Stimulated activated CD8-positive, alpha-beta memory T cell treated with anti-CD3 and anti-CD28 coated beads, Interleukin-12 subunit alpha, Interleukin-12 subunit beta, amount 100 ng/mL, for 4 hours (primary cell): ENCODE data around the gene SRPX.

Experiments
- DNase-seq: peaks from one replicate; pipeline ENCODE4 v3.0.0-alpha.2; 2020; ENCODE audit warnings: low read depth

Gene SRPX

DNA sequence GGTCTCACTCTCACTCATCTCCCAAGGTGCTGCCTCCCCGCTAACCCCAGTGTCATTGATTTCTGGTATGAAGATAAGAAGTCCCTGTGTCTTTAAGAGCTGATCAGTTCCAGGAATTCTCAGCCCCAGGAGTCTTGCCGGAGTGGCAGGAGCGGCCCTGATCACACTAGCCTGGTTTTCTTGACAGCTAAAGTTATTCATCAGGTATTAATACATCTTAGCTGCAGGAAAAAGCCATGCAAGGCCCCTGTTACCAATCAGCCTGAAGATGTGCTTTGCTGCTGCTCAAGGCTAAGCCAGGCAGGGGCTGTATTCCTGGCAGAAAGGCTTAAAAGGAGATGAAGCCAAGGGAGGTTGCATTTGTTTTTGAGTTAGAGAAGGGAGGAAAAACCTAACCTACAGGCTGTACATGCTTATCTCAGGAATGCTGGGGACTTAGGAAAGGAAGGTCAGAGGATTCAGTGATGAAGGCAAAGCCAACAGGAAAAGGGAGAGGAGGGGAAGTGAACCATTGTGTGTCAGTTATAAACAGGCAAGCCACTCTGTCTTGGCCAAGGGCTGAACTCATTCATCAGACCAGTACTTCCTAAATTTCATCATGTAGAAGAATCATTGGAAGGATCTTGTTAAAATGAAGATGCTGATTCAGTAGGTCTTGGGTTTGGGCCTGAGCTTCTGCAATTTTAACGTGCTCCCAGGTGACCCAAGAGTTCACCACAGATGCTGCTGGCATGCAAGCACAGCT, 8.6 kb downstream of the SRPX start:
- no peak for DNase-seq

DNA sequence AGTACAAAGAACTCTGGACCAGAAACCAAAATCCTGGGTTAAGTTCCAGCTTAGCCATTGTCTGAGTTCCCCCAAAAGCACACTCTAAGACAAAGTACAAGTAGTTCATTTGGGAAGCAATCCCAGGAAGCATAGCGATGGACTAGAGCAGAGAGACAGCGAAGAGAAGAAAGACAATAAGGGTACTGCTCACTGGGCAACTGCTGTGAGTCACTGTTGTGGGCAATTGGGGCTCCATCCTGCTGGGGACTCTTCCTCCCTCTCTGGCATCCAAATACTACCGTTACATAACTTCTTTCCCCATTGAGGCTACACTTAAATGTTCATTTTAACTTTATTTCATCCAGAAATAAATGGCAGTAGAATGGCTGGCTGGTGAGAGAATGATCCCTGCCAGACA, 14.1 kb downstream of the SRPX start:
- DNase-seq = no peak

DNA sequence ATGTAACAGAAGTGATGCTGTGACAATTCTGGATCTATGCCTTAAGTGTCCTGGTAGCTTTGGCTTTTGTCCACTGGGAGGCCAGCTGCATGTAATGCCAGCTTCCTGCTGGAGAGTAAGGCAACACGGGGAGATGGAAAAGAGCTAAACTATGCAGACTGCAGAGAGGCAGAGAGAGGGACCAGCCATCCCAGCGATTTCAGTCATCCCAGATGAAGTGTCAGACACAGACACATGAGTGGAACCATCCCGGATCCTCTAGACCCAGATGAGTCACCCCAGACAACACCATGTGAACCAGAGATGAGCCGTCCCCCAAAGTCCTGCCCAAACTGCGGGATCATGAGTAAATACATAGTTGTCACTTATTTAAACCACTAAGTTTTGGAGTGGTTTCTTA, 14.6 kb downstream of the SRPX start:
- no peak for DNase-seq

DNA sequence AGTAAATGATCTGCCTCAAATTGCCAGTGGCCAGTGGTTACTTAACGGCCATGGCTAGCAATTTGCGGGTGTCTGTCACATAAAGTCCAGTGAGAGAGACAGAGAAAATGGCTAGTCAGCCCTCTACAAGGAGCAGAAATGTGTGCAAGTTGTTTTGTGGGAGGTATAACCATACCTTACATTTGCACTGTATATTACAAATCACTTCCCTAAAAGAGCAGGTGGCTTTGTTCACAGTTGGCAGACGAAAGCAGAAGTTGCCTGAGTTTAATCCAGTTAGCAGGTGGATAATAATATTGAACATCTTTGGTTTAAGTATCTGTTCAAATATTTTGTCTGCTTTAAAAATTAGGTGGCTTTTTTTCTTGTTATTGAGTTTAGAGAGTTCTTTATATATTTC, 15.6 kb downstream of the SRPX start:
- no peak for DNase-seq

- DNase-seq = no peak
Observed at GRCh38 chrX:38192007-38192810, 28.5 kb downstream of the SRPX start.

DNA sequence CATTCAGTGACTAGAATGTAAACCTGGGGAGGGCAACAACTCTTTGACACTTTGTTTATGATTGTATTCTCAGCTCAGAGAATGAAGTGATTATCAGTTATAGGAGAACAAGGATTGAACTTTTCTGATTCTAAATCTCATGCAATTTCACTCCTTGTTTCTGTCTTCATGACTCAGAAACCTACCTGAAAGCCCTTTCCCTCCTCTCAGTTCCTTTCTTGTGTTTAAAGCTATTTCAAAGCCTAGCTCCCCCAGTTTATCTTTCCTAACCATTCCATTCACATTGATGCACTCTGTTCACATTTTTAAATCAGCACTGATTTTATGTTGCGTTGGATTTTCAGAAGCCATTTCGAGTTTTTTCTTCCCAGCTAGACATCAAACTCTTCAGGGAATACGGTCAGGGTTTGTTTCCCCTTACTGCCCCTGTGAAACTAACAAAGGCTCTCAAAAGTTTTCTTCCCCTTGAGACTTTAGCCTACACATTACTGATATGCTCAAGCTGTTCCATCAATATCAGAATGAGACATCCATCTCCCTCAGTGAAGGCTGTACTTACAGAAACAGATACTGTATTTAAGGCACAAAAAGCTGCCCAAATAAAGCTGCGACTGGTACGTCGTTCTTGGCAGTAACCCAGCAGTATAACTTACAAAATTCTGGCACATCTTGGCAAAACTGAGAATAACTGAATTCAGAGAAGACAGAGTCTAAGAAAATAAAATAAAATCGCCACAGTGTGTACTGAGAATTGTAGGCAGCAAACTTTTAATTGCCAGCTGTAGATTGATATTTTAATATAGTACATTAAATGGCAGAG, 31.0 kb downstream of the SRPX start:
- no peak for DNase-seq

- no peak for DNase-seq
Observed at GRCh38 chrX:38183596-38183995, 37.1 kb downstream of the SRPX start.

GRCh38 chrX:38181357-38181756, 39.3 kb downstream of the SRPX start:
- no peak for DNase-seq

DNA sequence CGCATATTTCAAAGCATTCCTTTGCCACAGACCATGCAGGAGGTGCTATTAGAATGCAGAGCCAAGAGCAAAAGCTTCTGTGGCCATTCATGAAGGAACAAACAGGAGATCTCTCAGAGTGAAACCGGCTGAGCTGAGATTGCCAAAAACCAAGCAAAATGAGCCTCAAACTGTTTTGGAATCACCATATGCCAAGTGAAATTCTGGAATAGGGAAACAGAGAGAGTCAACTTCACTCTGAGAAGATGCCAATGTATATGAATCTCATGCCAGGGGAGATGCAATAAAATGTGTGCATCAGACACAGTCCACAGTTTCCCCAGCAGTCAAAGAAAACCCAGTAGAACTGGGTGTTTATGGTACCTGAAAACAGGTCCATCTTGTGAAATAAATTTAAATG, 42.3 kb downstream of the SRPX start:
- DNase-seq = no peak

GRCh38 chrX:38175139-38175538, 45.5 kb downstream of the SRPX start:
- no peak for DNase-seq

GRCh38 chrX:38172596-38172995, 48.1 kb downstream of the SRPX start:
- no peak for DNase-seq

- DNase-seq = no peak
Observed at GRCh38 chrX:38170556-38170955, 50.1 kb downstream of the SRPX start.

GRCh38 chrX:38166478-38167083, 54.1 kb downstream of the SRPX start:
- no peak for DNase-seq

- no peak for DNase-seq
Observed at GRCh38 chrX:38165023-38165422, 55.6 kb downstream of the SRPX start.

- DNase-seq = no peak
Observed at GRCh38 chrX:38163193-38163592, 57.5 kb downstream of the SRPX start.

DNA sequence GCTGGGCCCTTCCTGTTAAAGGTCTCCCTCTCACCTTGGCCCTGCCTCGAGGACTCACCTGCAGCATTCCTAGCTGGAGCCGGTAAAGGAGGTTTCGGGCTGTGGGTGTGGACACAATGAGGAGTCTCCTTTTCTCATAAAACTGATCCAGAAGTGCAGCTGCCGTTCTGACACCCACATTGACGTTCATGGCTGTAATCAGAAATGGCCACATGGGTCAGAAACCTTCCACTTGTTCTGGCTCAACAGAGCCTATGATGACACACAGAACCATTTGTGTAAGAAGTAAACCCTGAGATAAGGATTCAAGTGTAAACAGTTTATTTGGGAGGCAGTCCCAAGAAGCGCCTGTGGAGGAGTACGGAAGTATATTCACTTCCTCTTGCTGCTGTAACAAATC, 63.8 kb downstream of the SRPX start:
- no peak for DNase-seq

DNA sequence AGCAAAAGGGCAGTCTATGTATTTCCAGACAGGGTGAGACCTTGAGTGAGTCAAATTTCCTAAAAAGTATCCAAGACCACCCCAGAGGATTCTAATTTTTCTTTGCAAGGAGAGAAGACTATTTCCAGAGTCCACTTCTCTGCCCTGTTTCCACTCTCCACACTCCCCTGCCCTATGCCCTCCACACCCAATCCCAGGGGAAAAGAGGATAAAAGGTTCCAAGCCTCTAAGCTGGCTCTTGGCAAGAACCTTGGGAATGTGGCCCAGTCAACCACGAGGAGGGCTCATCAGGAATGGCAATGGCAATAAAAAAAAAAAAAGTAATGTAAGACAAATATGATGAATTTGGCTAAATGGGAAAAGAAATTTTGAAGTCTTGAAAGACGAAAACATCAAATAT, 65.9 kb downstream of the SRPX start:
- DNase-seq = no peak

DNA sequence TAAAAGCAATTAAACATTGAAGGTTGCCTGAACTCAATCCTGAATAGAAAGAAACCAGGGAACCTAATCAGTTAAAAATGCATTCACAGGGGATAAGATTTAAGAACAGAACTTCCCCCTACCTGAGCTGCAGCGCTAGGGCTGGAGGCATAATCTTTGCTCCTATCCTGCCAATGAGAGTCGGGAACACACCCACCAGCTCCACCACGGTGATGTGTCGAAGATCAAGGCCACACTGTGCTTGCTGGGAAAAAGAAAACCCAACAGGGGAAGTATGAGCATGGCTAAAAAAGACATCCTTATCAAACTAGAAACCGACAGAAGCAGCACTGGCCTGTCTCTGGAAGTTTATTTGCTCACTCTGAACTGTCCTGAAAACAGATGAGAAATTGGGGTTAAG, 66.3 kb downstream of the SRPX start:
- no peak for DNase-seq

GRCh38 chrX:38151441-38151840, 69.2 kb downstream of the SRPX start:
- DNase-seq = no peak

DNA sequence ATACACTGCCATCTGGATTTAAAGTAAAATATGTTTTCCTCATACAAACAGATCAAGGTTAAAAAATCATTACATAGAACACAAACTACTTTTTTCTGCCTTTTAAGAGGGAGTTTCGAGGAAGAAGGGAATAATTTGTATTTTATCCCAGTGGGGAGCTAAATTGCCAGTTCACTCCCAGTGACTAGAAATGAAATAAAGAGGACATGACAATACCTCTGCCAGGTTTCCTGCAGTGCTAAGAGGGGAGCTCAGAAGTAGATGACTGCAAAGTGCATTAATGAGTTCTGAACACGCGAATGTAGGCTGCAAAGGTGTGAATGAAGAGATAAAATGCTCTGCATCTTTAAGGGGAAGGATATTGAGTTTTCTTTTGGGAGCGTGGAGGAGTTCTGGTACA, 69.7 kb downstream of the SRPX start:
- no peak for DNase-seq

DNA sequence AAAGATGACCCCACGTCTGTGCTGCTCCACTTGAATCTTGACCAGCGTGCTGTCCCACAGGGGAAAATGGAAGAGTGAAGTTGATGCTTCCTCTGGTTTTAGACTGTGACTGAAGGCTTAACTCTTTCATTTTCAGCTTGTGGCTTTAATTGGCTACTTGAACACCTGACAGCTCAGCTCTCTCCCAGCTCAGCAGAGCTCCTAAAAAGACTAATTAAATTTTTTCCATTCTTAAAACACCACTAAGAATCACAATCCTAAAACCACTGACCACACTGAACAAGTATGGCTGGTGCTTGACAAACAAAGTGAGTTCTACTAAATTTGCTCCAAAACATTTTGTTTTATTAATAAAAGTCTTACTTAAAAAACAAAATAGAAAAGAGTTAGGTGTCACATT, 71.7 kb downstream of the SRPX start:
- DNase-seq = no peak

- DNase-seq = no peak
Observed at GRCh38 chrX:38142610-38143009, 78.1 kb downstream of the SRPX start.
